Activated T-cell treated with anti-CD3 and anti-CD28 coated beads for 24 hours (primary cell): ENCODE results near the gene PAGE2.
"Not testable (repeated sequence)": the region's sequence is repeated elsewhere in the genome, so short reads cannot be mapped to it uniquely, and the experiment has no call there.

Source experiments
- DNase-seq: peaks from one replicate; pipeline ENCODE4 v3.0.0-alpha.2; 2020; ENCODE audit warnings: low read depth

The PAGE2 gene, protein sequence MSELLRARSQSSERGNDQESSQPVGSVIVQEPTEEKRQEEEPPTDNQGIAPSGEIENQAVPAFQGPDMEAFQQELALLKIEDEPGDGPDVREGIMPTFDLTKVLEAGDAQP

DNA sequence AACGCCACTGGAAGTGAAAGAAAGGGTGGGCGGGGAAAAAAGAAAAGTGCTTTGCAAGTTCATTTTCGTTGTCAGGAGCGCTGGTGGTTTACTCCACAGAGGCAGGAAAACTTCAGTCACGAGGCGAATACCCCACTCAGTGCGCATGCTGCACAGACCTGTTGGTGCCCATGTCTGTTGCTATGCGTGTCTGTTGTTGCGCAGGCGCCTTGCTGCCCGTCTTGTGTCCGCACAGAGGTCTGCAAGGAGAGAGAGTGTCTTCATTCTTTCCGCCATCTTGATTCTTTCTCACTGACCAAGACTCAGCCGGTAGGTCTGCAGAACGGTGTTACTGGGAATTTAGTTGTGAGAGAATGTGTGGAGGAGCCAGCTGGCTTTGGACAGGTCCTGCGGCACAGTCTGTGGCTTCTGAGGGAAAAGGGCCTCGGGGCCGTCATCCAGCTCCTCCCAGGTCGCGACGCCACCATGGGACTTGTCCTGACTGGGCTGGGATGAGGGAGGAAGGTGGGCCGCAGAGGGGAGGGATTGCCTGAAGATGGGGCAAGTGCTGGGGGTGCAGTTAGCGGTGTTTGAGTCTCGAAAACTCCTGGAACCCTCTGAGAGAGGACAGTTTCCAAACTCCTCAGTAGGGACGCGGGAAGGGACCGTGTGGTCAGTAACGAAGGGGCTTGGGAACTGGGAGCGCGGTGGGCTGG is at the start of gene PAGE2:
Gene PAGE2 (plus strand): TSS at position 224 of the 695 bp plus-strand sequence. CDS start 1,003 bp downstream, outside the sequence.
- DNase-seq = no peak

DNA sequence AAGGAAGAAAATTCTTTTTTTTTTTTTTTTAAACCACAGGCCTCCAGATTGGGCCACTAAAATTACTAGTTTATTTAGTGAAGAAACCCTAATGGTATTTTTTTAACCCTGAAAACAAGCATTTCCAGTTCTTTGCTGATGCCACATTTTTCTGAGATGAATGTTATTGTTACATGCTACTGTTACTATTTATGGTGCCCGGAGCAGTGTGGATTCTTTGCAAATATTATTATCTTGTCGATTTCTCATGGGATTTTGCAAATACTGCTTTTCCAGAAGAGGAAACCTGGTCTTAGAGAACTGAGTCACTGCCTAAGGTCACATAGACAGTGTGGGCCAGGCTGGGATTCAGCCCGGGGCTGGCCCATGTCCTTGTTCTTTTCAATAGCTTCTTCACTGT is 49.3 kb upstream of the PAGE2 start:
- no peak for DNase-seq

DNA sequence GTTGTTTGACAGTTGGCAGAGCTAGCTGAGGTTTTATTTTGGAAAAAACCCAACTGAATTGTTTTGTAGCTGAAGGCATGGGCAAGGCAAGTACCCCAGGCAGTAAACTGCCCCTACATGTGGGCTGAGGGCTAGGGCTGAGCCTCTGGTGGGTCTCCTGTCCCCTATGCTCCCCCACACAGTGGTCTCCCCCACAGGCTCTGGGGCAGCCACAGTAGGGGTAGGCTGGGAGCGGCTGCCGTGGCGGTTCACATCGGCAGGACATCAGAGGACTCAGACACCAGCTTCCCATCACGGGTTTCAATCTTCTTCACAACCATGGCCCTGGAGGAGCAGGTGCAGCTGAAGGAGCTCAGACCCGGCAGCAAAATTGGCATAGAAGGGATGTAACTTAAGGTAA is 47.3 kb upstream of the PAGE2 start:
- DNase-seq = no peak

GRCh38 chrX:55050599-55050998 is 38.2 kb upstream of the PAGE2 start:
- DNase-seq = not testable (repeated sequence)

- DNase-seq = peak; percentile 1
These were observed 31.8 kb upstream of the PAGE2 start for GRCh38 chrX:55056820-55057674.

GRCh38 chrX:55057675-55058249 is 31.1 kb upstream of the PAGE2 start:
- DNase-seq = peak; percentile 9

GRCh38 chrX:55067180-55067579 is 21.6 kb upstream of the PAGE2 start:
- not testable (repeated sequence) for DNase-seq

GRCh38 chrX:55072286-55072685 is 16.5 kb upstream of the PAGE2 start:
- no peak for DNase-seq

- DNase-seq = no peak
These were observed 13.9 kb upstream of the PAGE2 start, which contains the start of gene PAGE2B for GRCh38 chrX:55074851-55075467. PAGE2B (plus strand) TSS chrX:55075030; CDS start chrX:55076042, 1,012 bp downstream.

- no peak for DNase-seq
These were observed 9.9 kb downstream of the PAGE2 start for GRCh38 chrX:55098691-55099090.

DNA sequence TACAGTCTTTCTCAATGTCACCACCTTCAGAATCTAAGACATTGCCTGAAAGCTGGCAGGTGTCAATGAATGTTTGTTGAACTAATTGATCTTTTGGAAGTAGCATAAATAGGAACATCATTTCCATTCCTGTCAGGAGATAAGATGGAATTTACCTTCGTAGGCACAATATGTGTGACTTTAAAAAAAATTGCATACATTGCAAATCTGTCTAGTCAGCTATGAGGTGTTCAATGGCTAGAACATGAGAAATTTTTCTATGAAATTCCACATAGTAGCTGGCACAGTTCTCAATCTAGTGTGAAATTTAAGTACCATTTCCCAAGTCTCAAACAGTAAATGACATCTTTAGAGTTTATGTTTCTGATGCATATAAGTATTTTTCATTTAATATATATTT is 10.3 kb downstream of the PAGE2 start:
- no peak for DNase-seq

DNA sequence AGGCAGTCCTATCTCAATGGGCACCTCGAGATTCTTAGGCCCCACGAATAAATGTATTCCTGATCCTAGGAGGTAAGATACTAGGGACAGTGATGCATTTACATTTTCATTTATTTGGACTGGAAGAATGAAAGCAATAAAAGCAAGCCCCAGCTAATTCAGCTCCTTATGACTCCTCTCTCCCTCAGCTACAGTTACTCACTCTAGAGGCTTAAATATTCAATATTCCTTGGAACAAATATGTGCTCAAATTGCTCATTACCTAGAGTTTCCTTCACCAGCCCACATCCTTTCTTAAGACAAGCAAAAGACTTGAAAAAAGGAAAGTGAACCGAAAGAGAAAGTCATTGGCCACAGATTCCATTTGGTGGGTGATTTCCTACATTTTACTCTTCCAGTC is 13.9 kb downstream of the PAGE2 start:
- no peak for DNase-seq

- no peak for DNase-seq
These were observed 18.4 kb downstream of the PAGE2 start for GRCh38 chrX:55107262-55107661.

- DNase-seq = no peak
These were observed 19.1 kb downstream of the PAGE2 start for GRCh38 chrX:55107911-55108310.

- no peak for DNase-seq
These were observed 20.5 kb downstream of the PAGE2 start for GRCh38 chrX:55109306-55109705.

GRCh38 chrX:55111578-55112254 is 22.9 kb downstream of the PAGE2 start:
- no peak for DNase-seq

DNA sequence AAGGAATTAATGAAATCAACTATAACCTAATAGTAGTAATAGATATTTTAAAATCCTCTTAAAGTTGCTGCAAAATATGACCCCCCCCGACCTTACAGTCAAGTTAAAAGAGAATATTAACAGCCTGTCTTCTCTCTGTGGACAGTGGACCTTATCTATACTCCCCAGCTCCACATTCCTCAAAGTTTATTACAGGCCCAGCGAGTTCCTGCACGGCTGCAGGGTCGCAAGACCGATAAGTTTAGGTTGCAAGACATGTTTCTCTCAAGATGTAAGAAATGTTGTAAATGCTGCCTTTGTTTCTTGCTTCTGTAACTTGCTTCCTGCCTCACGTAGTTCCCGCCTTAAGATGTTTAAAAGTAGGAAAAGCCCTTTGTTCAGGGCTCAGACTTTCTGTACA is 27.8 kb downstream of the PAGE2 start:
- DNase-seq = not testable (repeated sequence)

DNA sequence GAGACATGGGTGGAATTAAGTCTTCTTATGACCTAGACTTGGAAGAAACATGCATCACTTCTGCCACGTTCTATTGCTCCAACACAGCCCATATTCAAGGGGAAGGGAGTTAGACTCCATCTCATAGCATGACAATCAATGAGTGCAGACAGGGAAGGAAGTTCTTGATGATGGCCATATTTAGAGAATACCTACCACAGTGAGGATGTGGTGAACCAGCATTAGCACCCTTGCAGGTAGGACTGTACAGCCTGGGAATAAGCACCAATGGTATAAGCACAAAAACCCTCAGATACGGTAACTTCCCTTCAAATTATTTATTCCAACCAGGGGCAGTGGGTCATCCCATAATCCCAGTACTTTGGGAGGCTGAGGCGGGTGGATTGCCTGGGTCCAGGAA is 29.8 kb downstream of the PAGE2 start:
- DNase-seq = no peak

- no peak for DNase-seq
These were observed 30.5 kb downstream of the PAGE2 start for GRCh38 chrX:55119271-55119670.

GRCh38 chrX:55119712-55120111 is 30.9 kb downstream of the PAGE2 start:
- no peak for DNase-seq

DNA sequence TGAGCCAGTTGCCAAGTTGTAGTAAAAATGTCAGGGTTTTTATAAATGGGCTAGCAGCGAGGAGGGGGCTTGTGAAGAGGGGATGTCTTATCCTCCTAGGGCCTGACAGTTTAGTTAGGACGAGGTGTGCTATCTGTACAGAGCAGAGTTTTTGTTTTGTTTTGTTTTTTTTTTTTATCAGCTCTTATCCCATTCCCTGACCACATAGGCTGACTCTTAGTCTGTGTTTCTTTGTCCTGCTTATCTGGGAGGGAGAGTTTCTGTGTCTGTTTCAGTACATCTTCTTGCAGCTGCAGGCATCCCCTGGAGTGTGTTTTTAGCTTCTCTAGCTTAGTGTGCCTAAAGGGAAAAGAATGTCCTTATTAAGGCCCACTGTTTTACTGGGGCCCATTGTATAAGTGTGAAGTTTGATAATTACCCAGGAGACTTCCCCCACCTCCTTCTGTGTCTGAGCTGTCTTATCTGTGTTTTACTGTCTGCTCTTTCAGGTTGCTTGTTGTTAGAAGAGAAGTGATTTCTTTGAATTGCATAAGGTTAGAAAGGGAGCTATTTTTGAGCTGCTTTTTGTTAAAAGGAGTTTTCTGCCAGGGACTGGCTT is 32.0 kb downstream of the PAGE2 start:
- no peak for DNase-seq
